ENCODE measurements around the gene YIF1B.

Gene YIF1B

DNA sequence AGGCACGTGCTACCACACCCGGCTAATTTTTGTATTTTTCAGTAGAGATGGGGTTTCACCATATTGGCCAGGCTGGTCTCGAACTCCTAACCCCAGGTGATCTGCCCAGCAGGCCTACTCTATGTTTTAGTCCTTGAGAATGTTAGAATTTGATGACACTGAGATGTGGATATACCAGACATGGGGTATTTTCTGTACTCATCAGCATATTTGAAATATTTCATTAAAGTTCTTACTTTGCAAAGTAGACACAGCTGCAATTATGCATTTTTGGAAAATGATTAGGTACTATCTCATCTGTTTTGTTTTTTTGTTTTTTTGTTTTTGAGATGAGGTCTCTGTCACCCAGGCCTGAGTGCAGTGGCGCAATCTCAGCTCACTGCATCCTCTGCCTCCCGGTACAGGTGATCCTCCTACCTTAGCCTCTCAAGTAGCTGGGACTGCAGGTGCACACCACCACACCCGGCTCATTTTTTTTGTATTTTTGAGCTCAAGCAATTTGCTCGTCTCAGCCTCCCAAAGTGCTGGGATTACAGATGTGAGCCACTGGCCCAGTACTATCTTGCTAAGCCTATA lies 38.7 kb downstream of the YIF1B start:
- TF ChIP-seq, protein P1, sequence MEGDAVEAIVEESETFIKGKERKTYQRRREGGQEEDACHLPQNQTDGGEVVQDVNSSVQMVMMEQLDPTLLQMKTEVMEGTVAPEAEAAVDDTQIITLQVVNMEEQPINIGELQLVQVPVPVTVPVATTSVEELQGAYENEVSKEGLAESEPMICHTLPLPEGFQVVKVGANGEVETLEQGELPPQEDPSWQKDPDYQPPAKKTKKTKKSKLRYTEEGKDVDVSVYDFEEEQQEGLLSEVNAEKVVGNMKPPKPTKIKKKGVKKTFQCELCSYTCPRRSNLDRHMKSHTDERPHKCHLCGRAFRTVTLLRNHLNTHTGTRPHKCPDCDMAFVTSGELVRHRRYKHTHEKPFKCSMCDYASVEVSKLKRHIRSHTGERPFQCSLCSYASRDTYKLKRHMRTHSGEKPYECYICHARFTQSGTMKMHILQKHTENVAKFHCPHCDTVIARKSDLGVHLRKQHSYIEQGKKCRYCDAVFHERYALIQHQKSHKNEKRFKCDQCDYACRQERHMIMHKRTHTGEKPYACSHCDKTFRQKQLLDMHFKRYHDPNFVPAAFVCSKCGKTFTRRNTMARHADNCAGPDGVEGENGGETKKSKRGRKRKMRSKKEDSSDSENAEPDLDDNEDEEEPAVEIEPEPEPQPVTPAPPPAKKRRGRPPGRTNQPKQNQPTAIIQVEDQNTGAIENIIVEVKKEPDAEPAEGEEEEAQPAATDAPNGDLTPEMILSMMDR (IDR thresholded peaks at IDR 0.05; ENCODE audit: low read length, missing control alignments): no peak
- DNase-seq (ENCODE audit: low read depth): no peak
- H3K4me3 ChIP-seq (replicated peaks; ENCODE audit: low read depth, low read length): no peak overlapping the region

DNA sequence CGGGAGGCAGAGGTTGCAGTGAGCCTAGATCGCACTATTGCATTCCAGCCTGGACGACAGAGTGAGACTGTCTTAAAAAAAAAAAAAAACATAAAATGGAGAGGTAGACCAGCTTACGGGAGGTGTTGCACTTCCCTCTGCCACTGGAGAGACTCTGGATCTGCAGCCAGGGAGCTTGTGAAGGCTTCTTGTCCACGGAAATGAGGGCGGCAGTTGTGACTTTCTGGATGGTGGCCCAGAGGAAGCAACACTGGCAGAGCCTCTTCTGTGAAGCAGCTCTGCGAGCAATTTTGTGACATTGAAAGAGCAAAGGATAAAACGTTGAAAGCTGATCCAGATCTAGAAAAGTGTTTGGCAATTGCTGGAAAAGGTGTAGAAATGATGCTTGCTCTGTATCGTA lies 41.0 kb downstream of the YIF1B start:
- H3K4me3 ChIP-seq (replicated peaks; ENCODE audit: low read depth, low read length): no peak overlapping the region
- DNase-seq (ENCODE audit: low read depth): no peak
- TF ChIP-seq, protein P1 (IDR thresholded peaks at IDR 0.05; ENCODE audit: low read length, missing control alignments): no peak

DNA sequence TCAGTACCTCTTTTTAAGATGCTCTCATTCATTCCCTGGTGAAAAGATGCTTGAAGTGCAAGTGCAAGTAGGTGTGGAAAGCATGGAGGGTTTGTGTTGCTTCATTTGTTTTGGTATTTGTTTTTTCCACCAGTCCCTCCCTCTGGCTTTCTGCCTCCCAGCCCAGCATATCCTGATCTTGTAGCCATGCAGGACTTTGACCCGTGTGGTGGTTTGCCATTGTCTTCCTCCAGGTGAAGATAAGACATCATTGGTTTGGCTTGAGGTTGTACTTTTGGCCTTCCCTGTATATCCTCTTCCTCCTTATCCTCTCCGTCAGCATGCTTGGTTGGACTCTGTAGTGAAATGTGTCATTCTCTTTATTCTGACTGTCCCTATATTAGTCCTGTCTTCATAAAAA lies 42.2 kb downstream of the YIF1B start:
- no peak for DNase-seq (ENCODE audit: low read depth)
- TF ChIP-seq, protein P1 (IDR thresholded peaks at IDR 0.05; ENCODE audit: low read length, missing control alignments): no peak
- no peak overlapping the region for H3K4me3 ChIP-seq (replicated peaks; ENCODE audit: low read depth, low read length)

DNA sequence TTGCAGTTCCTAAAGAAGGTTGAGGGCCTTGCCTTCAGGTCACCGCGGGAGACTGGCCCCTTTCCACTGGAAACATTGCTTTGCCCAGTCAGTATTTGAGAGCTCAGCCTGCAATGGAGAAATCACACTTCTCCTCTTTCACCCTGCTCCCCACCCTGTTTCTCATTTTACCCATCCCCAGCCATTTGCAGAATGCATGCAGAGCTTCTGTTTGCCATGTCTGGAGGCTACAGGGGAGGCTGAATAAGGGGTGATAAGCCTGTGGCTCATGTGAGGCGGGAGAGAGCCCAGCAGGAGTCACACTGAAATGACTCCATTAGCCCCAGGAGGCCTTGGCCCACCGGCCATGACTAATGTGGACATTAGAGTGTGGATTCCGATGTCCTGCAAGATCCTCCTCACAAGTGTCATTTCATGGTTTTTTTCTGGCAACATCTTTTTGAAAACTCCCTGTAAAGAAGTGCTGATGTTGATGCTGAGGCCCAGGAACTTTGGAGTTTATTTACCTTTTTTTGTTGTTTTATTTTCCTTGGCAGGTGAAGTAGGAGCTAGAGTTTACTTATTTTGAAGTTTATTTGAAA lies 45.1 kb downstream of the YIF1B start:
- no peak overlapping the region for H3K4me3 ChIP-seq (replicated peaks; ENCODE audit: low read depth, low read length)
- no peak for DNase-seq (ENCODE audit: low read depth)
- TF ChIP-seq, protein P1 (IDR thresholded peaks at IDR 0.05; ENCODE audit: low read length, missing control alignments): no peak

DNA sequence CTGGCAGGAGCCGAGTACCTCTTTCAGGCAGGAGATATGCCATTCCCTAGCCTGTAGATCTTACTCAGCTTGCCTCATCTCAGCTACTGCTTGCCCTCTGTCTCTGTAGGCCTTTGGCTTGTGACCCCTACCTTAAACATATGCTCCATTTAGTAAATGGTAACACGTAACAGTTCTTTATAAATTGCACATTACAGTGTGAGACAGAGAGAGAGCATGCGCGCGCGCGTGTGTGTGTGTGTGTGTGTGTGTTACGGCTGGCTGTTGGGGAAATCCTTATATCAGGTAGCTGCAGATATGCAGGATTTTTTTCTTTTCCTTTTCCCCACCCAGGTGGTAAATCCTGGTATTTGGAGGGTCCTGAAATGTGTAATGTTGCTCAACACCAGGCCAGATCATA lies 47.2 kb downstream of the YIF1B start:
- no peak overlapping the region for H3K4me3 ChIP-seq (replicated peaks; ENCODE audit: low read depth, low read length)
- TF ChIP-seq, protein P1 (IDR thresholded peaks at IDR 0.05; ENCODE audit: low read length, missing control alignments): no peak
- DNase-seq (ENCODE audit: low read depth): no peak

DNA sequence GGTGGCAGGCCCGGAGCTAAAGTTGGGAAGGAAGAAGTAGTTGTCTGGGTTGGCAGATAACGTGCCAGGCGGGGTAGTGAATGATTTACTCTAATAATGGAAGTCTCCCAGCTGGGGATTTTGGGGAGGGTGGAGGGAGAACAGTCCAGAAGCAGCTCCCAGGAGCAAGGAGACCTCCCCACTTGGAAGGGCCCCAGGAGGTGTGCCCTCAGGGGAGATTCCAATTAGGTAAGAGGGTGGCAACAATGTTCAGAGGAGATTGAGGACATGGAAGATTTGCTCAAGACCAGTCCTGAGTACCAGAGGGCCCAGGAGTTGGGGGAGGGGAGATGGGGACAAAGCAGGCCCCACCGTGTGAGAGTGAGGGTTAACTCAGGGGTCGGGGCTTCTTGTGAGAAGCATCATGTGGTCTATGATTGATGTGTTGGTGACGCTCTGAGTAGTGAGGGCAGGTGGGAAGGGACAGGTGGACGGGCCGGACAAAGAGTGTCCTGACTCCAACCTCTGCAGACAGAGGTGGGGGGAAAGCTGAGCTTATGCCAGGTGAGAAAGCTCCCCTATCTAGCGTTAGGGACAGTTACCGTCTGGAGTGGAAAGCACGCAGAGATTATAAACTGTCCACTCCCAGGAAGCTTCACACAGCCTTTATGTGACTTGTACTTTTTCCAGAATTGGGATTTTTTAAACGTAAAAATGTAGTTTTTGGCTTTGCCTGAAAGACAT lies 47.8 kb downstream of the YIF1B start:
- TF ChIP-seq, protein P1 (IDR thresholded peaks at IDR 0.05; ENCODE audit: low read length, missing control alignments): no peak
- DNase-seq (ENCODE audit: low read depth): no peak
- H3K4me3 ChIP-seq (replicated peaks; ENCODE audit: low read depth, low read length): no peak overlapping the region

All from fibroblast of pulmonary artery (primary cell).